ENCODE measurements around the gene KNDC1. TPM values are rescaled to one million over a fixed set of nuclear protein-coding genes. Genes with fewer than 3 reads are reported as not detected.

KNDC1 gene
- total and polyA plus RNA-seq, 10 of the 15 experiments (the other 5 are each of a cell fraction or from before 2014, with no cell fraction given): 0.03 to 0.11 (median 0.05) TPM; not detected in 7

DNA sequence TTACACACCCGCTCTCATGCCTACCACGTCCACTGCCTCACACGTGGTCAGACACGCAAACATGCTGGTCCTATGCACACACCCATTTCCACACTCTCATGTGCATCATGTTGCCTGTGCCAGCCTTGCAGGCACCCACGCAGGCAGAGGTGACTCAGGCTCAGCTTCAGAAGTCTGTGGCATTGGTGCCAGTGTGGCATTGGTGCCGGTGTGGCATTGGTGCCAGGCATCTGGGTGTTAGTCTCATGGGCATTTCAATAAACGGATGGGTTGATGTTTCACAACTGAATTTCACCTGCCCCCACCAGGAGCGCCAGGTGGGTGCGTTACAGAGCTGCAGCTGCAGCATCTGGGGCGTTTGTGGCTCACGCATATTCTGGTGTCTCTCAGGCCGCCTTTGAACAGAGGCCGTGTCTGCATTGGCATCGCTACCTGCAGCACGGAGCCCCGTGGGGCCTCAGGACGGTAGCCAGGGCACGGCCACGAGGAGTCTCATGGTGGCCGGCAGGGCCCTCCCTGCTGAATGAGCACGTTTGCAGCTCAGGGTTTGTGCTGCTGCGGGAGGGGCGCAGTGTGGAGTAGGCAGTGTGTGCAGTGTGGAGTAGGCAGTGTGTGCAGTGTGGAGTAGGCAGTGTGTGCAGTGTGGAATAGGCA, 24.7 kb downstream of the KNDC1 start (continued):
- TF ChIP-seq, protein P1, sequence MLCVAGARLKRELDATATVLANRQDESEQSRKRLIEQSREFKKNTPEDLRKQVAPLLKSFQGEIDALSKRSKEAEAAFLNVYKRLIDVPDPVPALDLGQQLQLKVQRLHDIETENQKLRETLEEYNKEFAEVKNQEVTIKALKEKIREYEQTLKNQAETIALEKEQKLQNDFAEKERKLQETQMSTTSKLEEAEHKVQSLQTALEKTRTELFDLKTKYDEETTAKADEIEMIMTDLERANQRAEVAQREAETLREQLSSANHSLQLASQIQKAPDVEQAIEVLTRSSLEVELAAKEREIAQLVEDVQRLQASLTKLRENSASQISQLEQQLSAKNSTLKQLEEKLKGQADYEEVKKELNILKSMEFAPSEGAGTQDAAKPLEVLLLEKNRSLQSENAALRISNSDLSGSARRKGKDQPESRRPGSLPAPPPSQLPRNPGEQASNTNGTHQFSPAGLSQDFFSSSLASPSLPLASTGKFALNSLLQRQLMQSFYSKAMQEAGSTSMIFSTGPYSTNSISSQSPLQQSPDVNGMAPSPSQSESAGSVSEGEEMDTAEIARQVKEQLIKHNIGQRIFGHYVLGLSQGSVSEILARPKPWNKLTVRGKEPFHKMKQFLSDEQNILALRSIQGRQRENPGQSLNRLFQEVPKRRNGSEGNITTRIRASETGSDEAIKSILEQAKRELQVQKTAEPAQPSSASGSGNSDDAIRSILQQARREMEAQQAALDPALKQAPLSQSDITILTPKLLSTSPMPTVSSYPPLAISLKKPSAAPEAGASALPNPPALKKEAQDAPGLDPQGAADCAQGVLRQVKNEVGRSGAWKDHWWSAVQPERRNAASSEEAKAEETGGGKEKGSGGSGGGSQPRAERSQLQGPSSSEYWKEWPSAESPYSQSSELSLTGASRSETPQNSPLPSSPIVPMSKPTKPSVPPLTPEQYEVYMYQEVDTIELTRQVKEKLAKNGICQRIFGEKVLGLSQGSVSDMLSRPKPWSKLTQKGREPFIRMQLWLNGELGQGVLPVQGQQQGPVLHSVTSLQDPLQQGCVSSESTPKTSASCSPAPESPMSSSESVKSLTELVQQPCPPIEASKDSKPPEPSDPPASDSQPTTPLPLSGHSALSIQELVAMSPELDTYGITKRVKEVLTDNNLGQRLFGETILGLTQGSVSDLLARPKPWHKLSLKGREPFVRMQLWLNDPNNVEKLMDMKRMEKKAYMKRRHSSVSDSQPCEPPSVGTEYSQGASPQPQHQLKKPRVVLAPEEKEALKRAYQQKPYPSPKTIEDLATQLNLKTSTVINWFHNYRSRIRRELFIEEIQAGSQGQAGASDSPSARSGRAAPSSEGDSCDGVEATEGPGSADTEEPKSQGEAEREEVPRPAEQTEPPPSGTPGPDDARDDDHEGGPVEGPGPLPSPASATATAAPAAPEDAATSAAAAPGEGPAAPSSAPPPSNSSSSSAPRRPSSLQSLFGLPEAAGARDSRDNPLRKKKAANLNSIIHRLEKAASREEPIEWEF (IDR thresholded peaks at IDR 0.05; ENCODE audit: insufficient replicate concordance, low read depth, low read length): no peak

DNA sequence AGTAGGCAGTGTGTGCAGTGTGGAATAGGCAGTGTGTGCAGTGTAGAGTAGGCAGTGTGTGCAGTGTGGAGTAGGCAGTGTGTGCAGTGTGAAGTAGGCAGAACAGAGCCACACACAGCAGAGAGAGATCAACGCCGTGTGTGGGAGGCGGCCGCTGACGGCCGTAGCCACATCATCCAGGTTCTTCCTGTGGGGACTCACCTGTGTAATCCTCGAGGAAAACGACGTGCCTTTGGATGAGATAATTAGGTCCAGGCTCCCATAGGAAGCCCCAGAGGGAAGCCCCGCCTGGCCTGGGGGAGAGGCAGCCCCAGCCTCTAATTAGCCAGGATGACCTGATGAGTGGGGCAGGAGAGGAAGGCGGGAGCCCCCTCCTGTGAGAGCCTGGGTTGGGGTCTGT, 25.4 kb downstream of the KNDC1 start:
- POLR2A ChIA-PET: no interaction called here
- Histone ChIP-seq H3K4me2 (ENCODE audit: control insufficient read depth, insufficient read depth) (no peak overlapping the region), H2AFZ (ENCODE audit: control insufficient read depth, low read depth, low read length) (no peak overlapping the region), H3K4me1 (ENCODE audit: control insufficient read depth, insufficient read depth, low read length) (no peaks in the 10 kb centered on the region), H3K9ac (ENCODE audit: control insufficient read depth, insufficient read depth, low read length) (no peak overlapping the region), H3K4me3 (no peak overlapping the region), H3K79me2 (ENCODE audit: control insufficient read depth, insufficient read depth, low read length) (no peaks in the 10 kb centered on the region), H3K9me3 (replicated peaks; ENCODE audit: control insufficient read depth, insufficient read depth, low read length) (no peaks in the 10 kb centered on the region; the same call in 2 of the 3 replicates), H3K27me3 (replicated peaks in 1 of 2; ENCODE audit: control insufficient read depth in 2 of 2, insufficient read depth in 2 of 2, low read length in 1 of 2) (no peaks in the 10 kb centered on the region), H3K27ac (ENCODE audit: control insufficient read depth, insufficient read depth) (no peak overlapping the region), H3K36me3 (ENCODE audit: control insufficient read depth in 2 of 2, insufficient read depth in 2 of 2, low read length in 1 of 2) (no peaks in the 10 kb centered on the region), H4K20me1 (ENCODE audit: control insufficient read depth, insufficient read depth) (no peaks in the 10 kb centered on the region)
- 65% methylated on average over 9 of the region's 11 CpGs for WGBS (ENCODE audit: insufficient coverage, insufficient replicate concordance, low lambda C conversion rate, missing lambda C conversion rate)
- ATAC-seq (no peak), DNase-seq (ENCODE audit: low read depth, low spot score) (no peak), FAIRE-seq (no peak)
- BruUV-seq (replicated peaks): no TSS peak
- CTCF ChIA-PET: no interaction called here
- intact Hi-C loops (cut with micrococcal nuclease; ENCODE audit: unreplicated experiment) (no loop called here), in situ Hi-C loops (cut with MboI) (no loop called here)
- SMC1A ChIA-PET (ENCODE audit: uncharacterized antibody, unreplicated experiment): no interaction called here
- RAD21 ChIA-PET (ENCODE audit: unreplicated experiment): no interaction called here
- TF ChIP-seq NR2F1 (conservative IDR thresholded peaks at IDR 0.05) (no peak), BRCA1 (IDR thresholded peaks at IDR 0.05; ENCODE audit: low read depth, low read length) (no peak), EZH2 (IDR thresholded peaks at IDR 0.05; ENCODE audit: borderline replicate concordance, control insufficient read depth, low read depth, low read length) (no peak), BACH1 (IDR thresholded peaks at IDR 0.05; ENCODE audit: borderline replicate concordance) (no peak), SREBF2 (IDR thresholded peaks at IDR 0.05; ENCODE audit: low read length) (no peak), TCF3 (IDR thresholded peaks at IDR 0.05; ENCODE audit: borderline replicate concordance, insufficient read depth, low read depth, low read length) (no peak)
- TF ChIP-seq, protein P2, sequence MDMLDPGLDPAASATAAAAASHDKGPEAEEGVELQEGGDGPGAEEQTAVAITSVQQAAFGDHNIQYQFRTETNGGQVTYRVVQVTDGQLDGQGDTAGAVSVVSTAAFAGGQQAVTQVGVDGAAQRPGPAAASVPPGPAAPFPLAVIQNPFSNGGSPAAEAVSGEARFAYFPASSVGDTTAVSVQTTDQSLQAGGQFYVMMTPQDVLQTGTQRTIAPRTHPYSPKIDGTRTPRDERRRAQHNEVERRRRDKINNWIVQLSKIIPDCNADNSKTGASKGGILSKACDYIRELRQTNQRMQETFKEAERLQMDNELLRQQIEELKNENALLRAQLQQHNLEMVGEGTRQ (IDR thresholded peaks at IDR 0.05; ENCODE audit: borderline replicate concordance, low read depth, low read length): no peak
- TF ChIP-seq, protein P3, sequence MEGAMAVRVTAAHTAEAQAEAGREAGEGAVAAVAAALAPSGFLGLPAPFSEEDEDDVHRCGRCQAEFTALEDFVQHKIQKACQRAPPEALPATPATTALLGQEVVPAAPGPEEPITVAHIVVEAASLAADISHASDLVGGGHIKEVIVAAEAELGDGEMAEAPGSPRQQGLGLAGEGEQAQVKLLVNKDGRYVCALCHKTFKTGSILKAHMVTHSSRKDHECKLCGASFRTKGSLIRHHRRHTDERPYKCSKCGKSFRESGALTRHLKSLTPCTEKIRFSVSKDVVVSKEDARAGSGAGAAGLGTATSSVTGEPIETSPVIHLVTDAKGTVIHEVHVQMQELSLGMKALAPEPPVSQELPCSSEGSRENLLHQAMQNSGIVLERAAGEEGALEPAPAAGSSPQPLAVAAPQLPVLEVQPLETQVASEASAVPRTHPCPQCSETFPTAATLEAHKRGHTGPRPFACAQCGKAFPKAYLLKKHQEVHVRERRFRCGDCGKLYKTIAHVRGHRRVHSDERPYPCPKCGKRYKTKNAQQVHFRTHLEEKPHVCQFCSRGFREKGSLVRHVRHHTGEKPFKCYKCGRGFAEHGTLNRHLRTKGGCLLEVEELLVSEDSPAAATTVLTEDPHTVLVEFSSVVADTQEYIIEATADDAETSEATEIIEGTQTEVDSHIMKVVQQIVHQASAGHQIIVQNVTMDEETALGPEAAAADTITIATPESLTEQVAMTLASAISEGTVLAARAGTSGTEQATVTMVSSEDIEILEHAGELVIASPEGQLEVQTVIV (IDR thresholded peaks at IDR 0.05; ENCODE audit: borderline replicate concordance, partially characterized antibody): no peak
- TF ChIP-seq, protein P4, sequence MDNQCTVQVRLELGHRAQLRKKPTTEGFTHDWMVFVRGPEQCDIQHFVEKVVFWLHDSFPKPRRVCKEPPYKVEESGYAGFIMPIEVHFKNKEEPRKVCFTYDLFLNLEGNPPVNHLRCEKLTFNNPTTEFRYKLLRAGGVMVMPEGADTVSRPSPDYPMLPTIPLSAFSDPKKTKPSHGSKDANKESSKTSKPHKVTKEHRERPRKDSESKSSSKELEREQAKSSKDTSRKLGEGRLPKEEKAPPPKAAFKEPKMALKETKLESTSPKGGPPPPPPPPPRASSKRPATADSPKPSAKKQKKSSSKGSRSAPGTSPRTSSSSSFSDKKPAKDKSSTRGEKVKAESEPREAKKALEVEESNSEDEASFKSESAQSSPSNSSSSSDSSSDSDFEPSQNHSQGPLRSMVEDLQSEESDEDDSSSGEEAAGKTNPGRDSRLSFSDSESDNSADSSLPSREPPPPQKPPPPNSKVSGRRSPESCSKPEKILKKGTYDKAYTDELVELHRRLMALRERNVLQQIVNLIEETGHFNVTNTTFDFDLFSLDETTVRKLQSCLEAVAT (IDR thresholded peaks at IDR 0.05): no peak
